Large intestine (tissue), 3 donors: ENCODE data around the gene NTNG1. TPM values are rescaled to one million over a fixed set of nuclear protein-coding genes. Genes with fewer than 3 reads are reported as not detected.

ENCODE experiments used
- DNase-seq, 2 donors: peaks; one replicate each; pipeline versions ENCODE4 v3.0.0 to v3.0.0-alpha.2; 2013
- H3K27ac ChIP-seq: one replicate; pipeline ENCODE4 v1.5.1; 2013; ENCODE audit warnings: low read length
- H3K27me3 ChIP-seq: 2 replicates; pipeline ENCODE4 v1.6.1; 2013; ENCODE audit warnings: low read length; ENCODE audit not compliant: control insufficient read depth, insufficient read depth
- H3K36me3 ChIP-seq: 2 replicates; pipeline ENCODE4 v1.6.1; 2013; ENCODE audit warnings: low read length; ENCODE audit not compliant: control insufficient read depth, insufficient read depth
- H3K4me1 ChIP-seq: one replicate; pipeline ENCODE4 v1.6.1; 2013; ENCODE audit warnings: low read length; ENCODE audit not compliant: control insufficient read depth, insufficient read depth
- H3K4me3 ChIP-seq: one replicate; pipeline ENCODE4 v1.5.1; 2013; ENCODE audit warnings: low read length
- H3K9me3 ChIP-seq: one replicate; pipeline ENCODE4 v1.6.1; 2013; ENCODE audit warnings: mild to moderate bottlenecking, low read depth, low read length, moderate library complexity; ENCODE audit not compliant: control insufficient read depth
- WGBS: methylation state at CpG from one replicate; pipeline ENCODE4 v1.1.5; 2013; ENCODE audit warnings: low lambda C conversion rate; ENCODE audit not compliant: insufficient coverage; 5-methylcytosine and 5-hydroxymethylcytosine counted together
- polyA plus RNA-seq: library from polyadenylated mRNA; unstranded; fragments of 120-200 nt; gene quantifications from one replicate; pipeline ENCODE4 v1.2.1, GENCODE V29; 2013

The NTNG1 gene
- polyA plus RNA-seq, 1 donor, result 4.9 TPM

DNA sequence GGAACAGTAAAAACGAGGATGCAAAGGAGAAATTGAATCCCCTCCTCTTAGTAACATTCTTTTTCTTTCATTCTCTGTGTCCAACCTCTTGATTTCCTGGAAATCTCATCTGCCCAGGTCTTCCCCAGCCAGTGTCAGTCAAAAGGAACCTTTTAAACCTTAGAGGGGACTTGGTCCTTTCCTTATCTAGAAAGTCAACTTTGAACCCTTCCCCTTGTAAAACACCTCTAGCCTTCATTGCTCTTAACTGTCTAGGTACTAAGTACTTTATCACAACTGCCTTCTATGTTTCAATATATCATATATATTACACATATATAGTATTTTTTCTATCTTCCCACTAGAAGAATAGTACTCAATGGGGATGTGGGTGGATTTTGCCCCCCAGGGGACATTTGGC is 282.1 kb downstream of the NTNG1 start:
- Histone ChIP-seq H3K4me3 (no peak overlapping the region), H3K27me3 (no peaks in the 10 kb centered on the region), H3K36me3 (no peaks in the 10 kb centered on the region), H3K4me1 (no peaks in the 10 kb centered on the region), H3K9me3 (no peaks in the 10 kb centered on the region), H3K27ac (no peak overlapping the region)
- DNase-seq, result peak; percentile 40 to 71
- WGBS, result no CpG with 5 or more reads among the region's 1 CpG

- no peak overlapping the region for H3K4me3 ChIP-seq
- H3K4me1 ChIP-seq, result no peaks in the 10 kb centered on the region
- WGBS, result 57% methylated on average over 1 of the region's 14 CpGs
- no peaks in the 10 kb centered on the region for H3K27me3 ChIP-seq
- peak; percentile 13 to 29 for DNase-seq
- no peak overlapping the region for H3K27ac ChIP-seq
- H3K36me3 ChIP-seq, result no peaks in the 10 kb centered on the region
- no peaks in the 10 kb centered on the region for H3K9me3 ChIP-seq
These were observed 289.8 kb downstream of the NTNG1 start for GRCh38 chr1:107430540-107431228.

- H3K4me1 ChIP-seq, result no peaks in the 10 kb centered on the region
- no peaks in the 10 kb centered on the region for H3K27me3 ChIP-seq
- no peaks in the 10 kb centered on the region for H3K36me3 ChIP-seq
- no peak overlapping the region for H3K4me3 ChIP-seq
- H3K9me3 ChIP-seq, result no peaks in the 10 kb centered on the region
- no peak for DNase-seq
- no peak overlapping the region for H3K27ac ChIP-seq
- WGBS, result no CpG with 5 or more reads among the region's 1 CpG
These were observed 291.3 kb downstream of the NTNG1 start for GRCh38 chr1:107432108-107432507.

- no peak overlapping the region for H3K4me3 ChIP-seq
- H3K36me3 ChIP-seq, result no peaks in the 10 kb centered on the region
- no peaks in the 10 kb centered on the region for H3K9me3 ChIP-seq
- no peaks in the 10 kb centered on the region for H3K27me3 ChIP-seq
- no peak for DNase-seq
- 100% methylated on average over 1 of the region's 4 CpGs for whole genome bisulfite sequencing
- no peak overlapping the region for H3K27ac ChIP-seq
- no peaks in the 10 kb centered on the region for H3K4me1 ChIP-seq
These were observed 292.2 kb downstream of the NTNG1 start for GRCh38 chr1:107433068-107433467.

DNA sequence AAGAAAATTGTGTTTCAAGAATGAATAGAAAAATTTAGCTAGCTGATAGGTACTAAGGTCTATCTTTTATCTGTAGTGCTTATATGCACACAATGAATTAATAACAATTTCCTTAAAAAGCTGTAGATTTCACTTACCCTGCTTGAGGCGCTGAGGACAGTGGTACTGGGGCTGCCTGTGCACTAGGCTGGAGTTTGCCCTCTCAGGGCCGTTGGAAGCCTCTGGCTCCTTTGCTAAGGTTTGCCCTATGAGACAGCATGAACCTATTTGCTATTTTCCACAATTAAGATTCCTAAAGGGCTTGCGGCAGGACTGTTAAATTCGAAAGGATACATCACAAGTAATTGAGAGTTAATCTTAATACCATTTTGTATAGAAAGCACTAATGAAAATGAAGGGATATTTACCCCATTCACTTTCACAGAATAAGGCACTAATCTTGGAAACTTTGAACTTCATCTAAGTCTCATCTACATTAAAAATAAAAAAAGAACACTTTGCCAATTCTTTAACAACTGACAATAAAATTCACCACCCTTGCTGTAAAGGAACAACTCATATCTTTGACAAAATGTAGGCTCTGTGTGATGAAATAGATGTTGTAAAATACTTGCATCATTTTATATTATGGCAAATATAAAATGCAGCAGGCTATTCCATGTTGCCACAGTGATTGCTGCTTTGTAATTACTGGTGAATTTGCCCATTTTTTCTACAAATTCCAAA is 293.0 kb downstream of the NTNG1 start:
- Histone ChIP-seq H3K27ac (no peak overlapping the region), H3K4me3 (no peak overlapping the region), H3K4me1 (no peaks in the 10 kb centered on the region), H3K36me3 (no peaks in the 10 kb centered on the region), H3K27me3 (no peaks in the 10 kb centered on the region), H3K9me3 (no peaks in the 10 kb centered on the region)
- no peak for DNase-seq
- no CpG with 5 or more reads among the region's 4 CpGs for WGBS

DNA sequence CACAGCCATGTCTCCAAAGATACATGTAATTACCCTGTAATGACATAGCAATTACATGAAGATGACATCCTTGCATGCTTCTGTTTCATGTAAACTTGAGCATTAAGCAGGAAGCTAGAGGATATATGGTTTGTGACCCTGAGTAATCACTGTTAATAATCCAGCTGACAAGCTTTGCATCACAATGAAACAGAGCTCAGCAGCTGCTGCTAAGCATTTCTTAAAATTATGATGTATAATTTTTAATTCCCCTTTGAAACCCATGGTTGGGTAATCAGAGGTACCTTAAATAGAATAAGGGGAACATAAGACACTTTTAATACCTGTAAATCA is 293.5 kb downstream of the NTNG1 start:
- peak in 1 of 2 donors; percentile 8 for DNase-seq
- no peak overlapping the region for H3K4me3 ChIP-seq

DNA sequence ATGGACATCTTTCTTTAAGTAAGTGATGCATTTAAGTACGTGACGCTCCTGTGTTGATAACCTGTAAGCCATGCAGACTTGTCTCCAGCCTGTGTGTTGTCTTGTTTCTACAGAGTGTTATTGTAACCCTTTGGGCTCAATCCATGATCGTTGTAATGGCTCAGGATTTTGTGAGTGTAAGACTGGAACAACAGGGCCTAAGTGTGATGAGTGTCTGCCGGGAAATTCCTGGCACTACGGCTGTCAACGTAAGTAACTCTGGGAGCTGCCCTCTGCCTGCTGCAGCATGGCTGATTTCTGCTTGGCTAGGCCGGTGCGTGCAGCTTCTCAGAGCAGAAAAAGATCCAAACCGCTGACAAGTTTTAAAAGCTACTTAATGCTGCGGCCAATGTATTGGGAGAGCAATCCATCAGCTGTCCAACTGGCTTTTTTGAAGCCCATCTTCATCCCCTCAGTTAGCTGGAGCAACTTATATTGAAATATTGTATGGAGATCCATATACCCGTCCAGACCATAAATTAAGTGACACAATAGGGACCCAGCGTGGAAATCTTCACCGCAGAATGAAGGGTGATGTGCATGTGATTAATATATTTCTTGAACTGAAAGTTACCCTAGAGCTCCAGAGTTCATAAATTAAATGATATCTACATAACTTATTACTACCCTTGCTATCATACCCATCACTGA is 295.9 kb downstream of the NTNG1 start:
- Histone ChIP-seq H3K27ac (no peak overlapping the region), H3K4me3 (no peak overlapping the region), H3K27me3 (no peaks in the 10 kb centered on the region), H3K4me1 (no peaks in the 10 kb centered on the region), H3K36me3 (no peaks in the 10 kb centered on the region), H3K9me3 (no peaks in the 10 kb centered on the region)
- no peak for DNase-seq
- 93% methylated on average over 3 of the region's 13 CpGs for WGBS

More for the DNA sequence above, 293.5 kb downstream of the NTNG1 start:
- Histone ChIP-seq H3K36me3 (no peaks in the 10 kb centered on the region), H3K4me1 (no peaks in the 10 kb centered on the region), H3K9me3 (no peaks in the 10 kb centered on the region), H3K27me3 (no peaks in the 10 kb centered on the region), H3K27ac (no peak overlapping the region)

- Histone ChIP-seq H3K9me3 (no peaks in the 10 kb centered on the region), H3K4me3 (no peak overlapping the region), H3K27me3 (no peaks in the 10 kb centered on the region), H3K27ac (no peak overlapping the region), H3K4me1 (no peaks in the 10 kb centered on the region), H3K36me3 (no peaks in the 10 kb centered on the region)
- 100% methylated on average over 1 of the region's 3 CpGs for WGBS
- no peak for DNase-seq
These were observed 298.7 kb downstream of the NTNG1 start for GRCh38 chr1:107439567-107439966.

DNA sequence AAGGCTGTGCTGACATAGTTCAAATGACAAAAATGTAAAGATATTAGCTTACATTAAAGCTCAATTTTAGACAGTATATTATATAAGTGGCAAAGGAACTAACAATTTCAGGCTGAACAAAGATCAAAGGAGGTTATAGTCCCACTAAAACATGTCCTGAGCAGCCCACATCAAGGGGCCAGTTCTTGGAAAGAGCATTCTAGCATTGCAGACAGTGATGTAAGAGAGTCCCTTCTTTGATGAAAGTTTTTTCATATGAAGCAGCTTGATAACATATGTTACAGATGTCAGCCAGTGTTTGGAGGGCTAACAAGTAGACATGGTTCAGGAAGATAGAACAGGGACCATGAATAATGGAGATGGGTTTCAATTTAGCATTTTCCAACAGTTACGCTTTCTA is 301.7 kb downstream of the NTNG1 start:
- Histone ChIP-seq H3K9me3 (no peaks in the 10 kb centered on the region), H3K4me1 (no peaks in the 10 kb centered on the region), H3K4me3 (no peak overlapping the region), H3K27ac (no peak overlapping the region), H3K36me3 (no peaks in the 10 kb centered on the region), H3K27me3 (no peaks in the 10 kb centered on the region)
- DNase-seq, result no peak
- no CpG with 5 or more reads among the region's 1 CpG for WGBS

- Histone ChIP-seq H3K4me1 (no peaks in the 10 kb centered on the region), H3K4me3 (no peak overlapping the region), H3K27ac (no peak overlapping the region), H3K9me3 (no peaks in the 10 kb centered on the region), H3K27me3 (no peaks in the 10 kb centered on the region), H3K36me3 (no peaks in the 10 kb centered on the region)
- WGBS, result no CpG with 5 or more reads among the region's 5 CpGs
- no peak for DNase-seq
These were observed 302.2 kb downstream of the NTNG1 start for GRCh38 chr1:107443027-107443426.
